GM23338 (cell line): ENCODE measurements around the gene RAMACL. TPM values are rescaled to one million over a fixed set of nuclear protein-coding genes. Genes with fewer than 3 reads are reported as not detected.

Experiments
- ATAC-seq: fragments of 200-7000 bp; cut with Tn5 transposase; 3 replicates; pipeline ENCODE4 v1.9.1; 2020
- DNase-seq: peaks from one replicate; pipeline ENCODE4 v3.0.0-alpha.2; 2015; ENCODE audit warnings: low spot score
- H2AFZ ChIP-seq: fragments of 200-600 bp; sonication (generic); 2 replicates; pipeline ENCODE4 v1.8.0; 2016; ENCODE audit warnings: antibody characterized with exemption, mild to moderate bottlenecking, moderate library complexity
- H3F3A ChIP-seq: fragments of 200-600 bp; sonication (generic); replicated peaks from 2 replicates; pipeline ENCODE4 v1.8.0; 2017; ENCODE audit warnings: antibody characterized with exemption, mixed run types, low read depth
- H3K27ac ChIP-seq: fragments of 200-600 bp; sonication (generic); 2 replicates; pipeline ENCODE4 v1.6.1; 2016; ENCODE audit warnings: low read depth
- H3K27me3 ChIP-seq: fragments of 200-600 bp; sonication (generic); 2 replicates; pipeline ENCODE4 v1.8.0; 2016; ENCODE audit warnings: mild to moderate bottlenecking, mixed run types, moderate library complexity; ENCODE audit not compliant: insufficient read depth
- H3K36me3 ChIP-seq: fragments of 200-600 bp; sonication (generic); 2 replicates; pipeline ENCODE4 v1.8.0; 2016; ENCODE audit warnings: mild to moderate bottlenecking; ENCODE audit not compliant: insufficient read depth
- H3K4me1 ChIP-seq: fragments of 200-600 bp; sonication (generic); 2 replicates; pipeline ENCODE4 v1.8.0; 2016; ENCODE audit warnings: mild to moderate bottlenecking, moderate library complexity; ENCODE audit not compliant: insufficient read depth
- H3K4me2 ChIP-seq: fragments of 200-600 bp; sonication (generic); 2 replicates; pipeline ENCODE4 v1.7.1; 2017; ENCODE audit warnings: mixed run types
- H3K4me3 ChIP-seq: fragments of 200-600 bp; sonication (generic); 2 replicates; pipeline ENCODE4 v1.6.1; 2016; ENCODE audit warnings: mixed run types
- H3K79me2 ChIP-seq: fragments of 200-600 bp; sonication (generic); replicated peaks from 2 replicates; pipeline ENCODE4 v1.8.0; 2017; ENCODE audit warnings: mild to moderate bottlenecking; ENCODE audit not compliant: insufficient read depth
- H3K9me2 ChIP-seq: fragments of 200-600 bp; sonication (generic); 2 replicates; pipeline ENCODE4 v1.8.0; 2017; ENCODE audit not compliant: insufficient read depth
- H4K20me1 ChIP-seq: fragments of 200-600 bp; sonication (generic); replicated peaks from 2 replicates; pipeline ENCODE4 v1.8.0; 2017; ENCODE audit warnings: mild to moderate bottlenecking; ENCODE audit not compliant: insufficient read depth
- H3K27ac Mint-ChIP-seq: 2 replicates; pipeline ENCODE4 v1.8.0; 2020; ENCODE audit warnings: inconsistent platforms, mild to moderate bottlenecking, moderate library complexity, mixed read lengths
- H3K27me3 Mint-ChIP-seq: 3 replicates; pipeline ENCODE4 v1.8.0; 2022; ENCODE audit warnings: low read depth, mild to moderate bottlenecking, moderate library complexity, mixed read lengths, inconsistent platforms; ENCODE audit not compliant: insufficient read depth, poor library complexity
- H3K36me3 Mint-ChIP-seq: 3 replicates; pipeline ENCODE4 v1.8.0; 2021; ENCODE audit warnings: low read depth, mild to moderate bottlenecking, inconsistent platforms, moderate library complexity, mixed read lengths
- H3K4me1 Mint-ChIP-seq: 3 replicates; pipeline ENCODE4 v1.8.0; 2020; ENCODE audit warnings: mild to moderate bottlenecking, inconsistent platforms, mixed read lengths
- H3K4me3 Mint-ChIP-seq: 3 replicates; pipeline ENCODE4 v1.8.0; 2021; ENCODE audit warnings: moderate library complexity, mild to moderate bottlenecking, inconsistent platforms, mixed read lengths
- H3K9me3 Mint-ChIP-seq: 3 replicates; pipeline ENCODE4 v1.8.0; 2020; ENCODE audit warnings: moderate library complexity, mild to moderate bottlenecking, inconsistent platforms, mixed read lengths
- CREB1 ChIP-seq: fragments of 250-450 bp; sonication (Bioruptor Pico); IDR thresholded peaks from 2 replicates; pipeline ENCODE4 v1.5.0; 2020; ENCODE audit warnings: low read depth, mild to moderate bottlenecking, moderate library complexity
- ETS1 ChIP-seq: IDR thresholded peaks from 2 replicates; pipeline ENCODE4 v1.6.1; 2016; ENCODE audit warnings: antibody characterized with exemption
- EZH2 ChIP-seq: fragments of 200-600 bp; sonication (generic); IDR thresholded peaks from one replicate; pipeline ENCODE4 v1.8.0; 2017; ENCODE audit warnings: antibody characterized with exemption, mild to moderate bottlenecking, low read depth; ENCODE audit not compliant: unreplicated experiment
- EZH2phosphoT487 ChIP-seq: fragments of 200-600 bp; sonication (generic); IDR thresholded peaks from one replicate; pipeline ENCODE4 v1.8.1; 2018; ENCODE audit warnings: antibody characterized with exemption; ENCODE audit not compliant: unreplicated experiment
- JUNB ChIP-seq: IDR thresholded peaks from one replicate; pipeline ENCODE4 v1.6.1; 2016; ENCODE audit warnings: antibody characterized with exemption; ENCODE audit not compliant: unreplicated experiment
- NANOG ChIP-seq: IDR thresholded peaks from 2 replicates; pipeline ENCODE4 v1.6.1; 2016; ENCODE audit warnings: antibody characterized with exemption, borderline replicate concordance
- POLR2AphosphoS5 ChIP-seq: IDR thresholded peaks from 2 replicates; pipeline ENCODE4 v1.6.1; 2016; ENCODE audit warnings: antibody characterized with exemption, low read depth
- REST ChIP-seq: IDR thresholded peaks from one replicate; pipeline ENCODE4 v1.6.1; 2018; ENCODE audit warnings: antibody characterized with exemption; ENCODE audit not compliant: unreplicated experiment
- STAT1 ChIP-seq: IDR thresholded peaks from one replicate; pipeline ENCODE4 v1.6.1; 2016; ENCODE audit warnings: antibody characterized with exemption; ENCODE audit not compliant: unreplicated experiment
- ZNF114 ChIP-seq: fragments of 250-450 bp; sonication (Bioruptor Pico); IDR thresholded peaks from 2 replicates; pipeline ENCODE4 v1.5.0; 2020; ENCODE audit warnings: mild to moderate bottlenecking, moderate library complexity
- ZNF331 ChIP-seq: fragments of 250-450 bp; sonication (Bioruptor Pico); IDR thresholded peaks from 2 replicates; pipeline ENCODE4 v1.5.0; 2020; ENCODE audit warnings: low read depth, mild to moderate bottlenecking, moderate library complexity
- ZNF462 ChIP-seq: fragments of 250-450 bp; sonication (Bioruptor Pico); IDR thresholded peaks from 2 replicates; pipeline ENCODE4 v1.5.0; 2020; ENCODE audit warnings: mild to moderate bottlenecking, moderate library complexity
- polyA plus RNA-seq: library from polyadenylated mRNA; unstranded; fragments of >200 nt; fragmentation: Nextera tagmentation; extraction: Ambion mirVana; gene quantifications from 2 replicates; pipeline ENCODE4 v1.2.1, GENCODE V29; 2016
- total RNA-seq: library from RNA; depleted of rRNA; stranded (reverse); fragments of >200 nt; shearing (Covaris generic); gene quantifications from 2 replicates; pipeline ENCODE4 v1.2.3, GENCODE V29; 2014
- TF ChIP-seq, protein P1 (sequence below), 2 experiments: fragments of 200-600 bp in 1 of 2; sonication (generic) in 1 of 2; conservative IDR thresholded peaks; 2 replicates each; pipeline versions ENCODE4 v1.5.1 to v1.6.1; 2016 to 2017; ENCODE audit warnings: antibody characterized with exemption in 2 of 2, low read depth in 2 of 2, mild to moderate bottlenecking in 2 of 2, moderate library complexity in 1 of 2

RAMACL gene
- total and polyA plus RNA-seq, 2 experiments from 2014 or later: 0.61 to 4.0 TPM

- Histone ChIP-seq H3K36me3 (no peaks in the 10 kb centered on the region), H2AFZ (no peak overlapping the region), H3K79me2 (peaks cover 91% of the 10 kb centered on the region), H3K27me3 (no peaks in the 10 kb centered on the region), H3K9me2 (no peaks in the 10 kb centered on the region), H3K4me3 (no peak overlapping the region), H4K20me1 (peaks cover 6% of the 10 kb centered on the region), H3K4me1 (peaks cover 15% of the 10 kb centered on the region), H3F3A (no peaks in the 10 kb centered on the region), H3K27ac (peak overlapping the region; percentile 74; the same call in 1 of the 2 replicates), H3K4me2 (no peak overlapping the region)
- Mint-ChIP-seq H3K9me3 (no peaks in the 10 kb centered on the region), H3K36me3 (no peaks in the 10 kb centered on the region; the same call in 1 of the 3 replicates), H3K27me3 (peaks cover 11% of the 10 kb centered on the region), H3K4me3 (no peak overlapping the region), H3K27ac (no peak overlapping the region), H3K4me1 (peaks cover 59% of the 10 kb centered on the region)
- TF ChIP-seq JUNB (no peak), STAT1 (no peak), EZH2phosphoT487 (no peak), POLR2AphosphoS5 (no peak), CREB1 (CRISPR knock-in tag) (no peak), REST (no peak), ETS1 (no peak), ZNF331 (CRISPR knock-in tag) (no peak), ZNF462 (CRISPR knock-in tag) (no peak), EZH2 (no peak), ZNF114 (CRISPR knock-in tag) (no peak), NANOG (no peak)
- TF ChIP-seq, protein P1, sequence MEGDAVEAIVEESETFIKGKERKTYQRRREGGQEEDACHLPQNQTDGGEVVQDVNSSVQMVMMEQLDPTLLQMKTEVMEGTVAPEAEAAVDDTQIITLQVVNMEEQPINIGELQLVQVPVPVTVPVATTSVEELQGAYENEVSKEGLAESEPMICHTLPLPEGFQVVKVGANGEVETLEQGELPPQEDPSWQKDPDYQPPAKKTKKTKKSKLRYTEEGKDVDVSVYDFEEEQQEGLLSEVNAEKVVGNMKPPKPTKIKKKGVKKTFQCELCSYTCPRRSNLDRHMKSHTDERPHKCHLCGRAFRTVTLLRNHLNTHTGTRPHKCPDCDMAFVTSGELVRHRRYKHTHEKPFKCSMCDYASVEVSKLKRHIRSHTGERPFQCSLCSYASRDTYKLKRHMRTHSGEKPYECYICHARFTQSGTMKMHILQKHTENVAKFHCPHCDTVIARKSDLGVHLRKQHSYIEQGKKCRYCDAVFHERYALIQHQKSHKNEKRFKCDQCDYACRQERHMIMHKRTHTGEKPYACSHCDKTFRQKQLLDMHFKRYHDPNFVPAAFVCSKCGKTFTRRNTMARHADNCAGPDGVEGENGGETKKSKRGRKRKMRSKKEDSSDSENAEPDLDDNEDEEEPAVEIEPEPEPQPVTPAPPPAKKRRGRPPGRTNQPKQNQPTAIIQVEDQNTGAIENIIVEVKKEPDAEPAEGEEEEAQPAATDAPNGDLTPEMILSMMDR (conservative IDR thresholded peaks at IDR 0.05; ENCODE audit: low read depth in 2 of 2): no peak
- ATAC-seq (peak; percentile 24; the same call in 2 of the 3 replicates), DNase-seq (no peak)
Measured at GRCh38 chr6:166611631-166612030, 25.2 kb upstream of the RAMACL start.
